Measurements from ENCODE around the gene NIN.

The NIN gene

GRCh38 chr14:50839691-50840090 lies 8.7 kb upstream of the NIN start:
- no peak for DNase-seq (ENCODE audit: low read depth in 3 of 3)

DNA sequence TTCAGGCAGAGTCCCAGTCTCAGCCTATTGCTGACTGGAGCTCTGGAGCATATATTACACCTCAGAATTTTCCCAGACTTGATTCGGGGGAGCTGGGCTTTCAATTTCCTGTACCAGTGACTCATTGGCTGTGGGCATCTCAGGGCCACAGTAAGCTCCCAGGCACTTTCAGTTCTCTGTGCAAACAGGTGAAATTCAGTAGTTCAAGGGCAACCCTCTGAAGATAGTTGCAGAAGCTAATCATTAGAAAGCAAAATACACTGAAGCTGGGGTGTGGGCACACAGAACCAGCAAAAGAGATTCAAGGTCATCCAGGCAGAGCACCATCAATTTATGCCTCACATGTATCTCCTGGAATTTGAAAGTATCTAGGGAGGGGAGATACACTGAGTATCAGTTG lies 8.1 kb upstream of the NIN start:
- no peak for DNase-seq (ENCODE audit: low read depth in 3 of 3)

- DNase-seq (ENCODE audit: low read depth in 3 of 3) = no peak
Measured at GRCh38 chr14:50837850-50838470, 7.0 kb upstream of the NIN start.

DNA sequence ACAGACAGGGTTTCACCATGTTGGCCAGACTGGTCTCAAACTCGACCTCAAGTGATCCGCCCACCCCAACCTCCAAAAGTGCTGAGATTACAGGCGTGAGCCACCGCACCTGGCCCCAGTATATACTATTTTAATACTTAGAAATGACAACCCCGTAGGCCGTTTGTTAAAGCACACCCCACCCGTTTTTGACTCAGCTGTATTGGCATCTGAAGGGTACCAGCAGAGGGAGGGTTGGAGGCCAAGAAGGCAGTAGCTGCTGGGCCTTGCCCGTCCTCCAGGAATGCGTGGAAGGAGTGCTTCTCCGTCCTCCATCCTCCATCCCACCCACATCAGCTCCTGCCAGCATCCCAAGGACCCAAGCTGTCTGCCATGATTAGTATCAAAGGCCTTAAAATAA lies 6.3 kb upstream of the NIN start:
- no peak for DNase-seq (ENCODE audit: low read depth in 3 of 3)

DNA sequence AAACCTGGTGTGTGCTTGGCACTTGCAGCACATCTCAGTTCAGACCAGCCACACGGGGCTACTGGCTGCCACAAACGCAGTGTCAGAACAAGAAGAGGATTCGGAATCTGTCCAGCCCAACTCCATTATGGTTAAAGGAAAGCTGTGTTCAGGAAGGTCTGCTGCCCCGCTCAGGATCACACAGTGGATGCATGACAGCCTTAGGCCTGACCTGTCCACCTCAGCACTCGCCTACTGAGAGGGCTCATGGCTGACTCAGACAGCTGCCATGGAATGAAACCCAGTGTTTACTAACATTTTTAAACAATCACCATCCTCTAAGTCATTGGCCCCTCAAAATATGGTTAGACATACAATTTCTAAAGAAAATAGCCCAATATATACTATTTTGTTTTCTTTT lies 5.6 kb upstream of the NIN start:
- DNase-seq (ENCODE audit: low read depth in 3 of 3) = no peak

GRCh38 chr14:50835280-50835679 lies 4.3 kb upstream of the NIN start:
- DNase-seq (ENCODE audit: low read depth in 3 of 3) = no peak

GRCh38 chr14:50834802-50835276 lies 3.9 kb upstream of the NIN start:
- no peak for DNase-seq (ENCODE audit: low read depth in 3 of 3)

GRCh38 chr14:50832935-50833630 lies 2.1 kb upstream of the NIN start:
- DNase-seq (ENCODE audit: low read depth in 3 of 3) = no peak

GRCh38 chr14:50831726-50832168 lies 785 bp upstream of the NIN start:
- no peak for DNase-seq (ENCODE audit: low read depth in 3 of 3)

GRCh38 chr14:50830044-50830931 lies 674 bp downstream of the NIN start:
- DNase-seq (ENCODE audit: low read depth in 3 of 3) = peak; percentile 33 to 64 (median 46)

DNA sequence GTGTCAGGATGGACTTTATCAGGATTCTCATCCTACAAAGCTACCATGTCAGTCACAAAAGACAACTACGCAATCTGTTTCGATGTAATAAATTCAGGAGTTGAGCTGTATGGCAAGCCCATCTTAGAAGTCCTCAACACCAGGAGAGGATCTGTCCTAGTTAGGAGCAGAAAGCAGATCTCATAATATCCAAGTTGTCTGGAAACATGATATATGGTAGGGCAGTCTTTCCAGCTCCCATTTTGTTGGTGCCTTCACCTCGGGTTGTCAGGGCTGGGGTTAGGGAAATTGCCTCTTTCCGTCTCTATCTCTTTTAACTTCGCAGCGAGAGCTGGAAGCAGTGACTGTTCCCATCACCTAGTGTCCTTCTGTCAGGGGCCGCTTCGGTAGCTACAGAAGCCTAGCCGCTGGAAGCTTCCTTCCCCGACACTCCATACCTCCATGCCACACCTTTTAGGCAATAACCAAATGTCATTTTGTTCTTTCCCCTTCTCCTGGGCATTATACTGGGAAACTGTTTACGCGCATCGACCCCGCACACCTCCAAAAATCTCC lies 1.4 kb downstream of the NIN start:
- DNase-seq (ENCODE audit: low read depth in 3 of 3) = no peak

DNA sequence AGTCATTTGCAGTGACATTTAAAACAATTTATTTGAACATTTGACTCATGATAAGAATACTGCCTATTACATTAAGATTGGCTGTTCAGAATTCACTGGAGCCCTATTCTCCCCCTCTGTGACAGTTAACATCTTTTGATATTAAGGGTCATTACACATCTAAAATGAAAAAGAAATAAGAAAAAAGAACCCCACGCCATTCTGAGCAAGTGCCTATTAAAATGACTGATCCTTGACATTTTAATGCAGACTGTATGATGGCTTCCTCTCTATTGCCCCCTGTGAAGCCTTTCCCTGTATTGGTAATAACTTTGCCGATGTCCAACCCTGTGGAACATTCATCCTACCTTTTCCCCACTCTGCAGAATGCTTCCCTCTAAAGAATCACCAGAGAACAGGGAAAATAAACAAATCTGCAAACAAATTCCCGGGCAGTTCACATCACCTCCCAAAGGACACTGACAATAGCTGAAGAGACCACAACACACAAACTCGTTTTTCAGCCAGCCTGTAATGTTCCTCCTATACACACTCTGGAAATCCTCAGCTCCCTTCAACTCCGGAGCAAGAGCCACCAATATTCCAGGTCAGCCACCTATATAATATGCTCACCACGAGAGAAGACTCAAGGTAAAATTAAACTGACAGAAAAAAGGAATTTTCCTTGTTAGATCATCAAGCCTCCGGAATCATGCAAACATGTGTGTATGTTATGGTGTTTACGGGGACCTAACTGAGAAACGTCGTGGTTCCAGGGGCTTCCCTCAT lies 2.1 kb downstream of the NIN start:
- no peak for DNase-seq (ENCODE audit: low read depth in 3 of 3)

DNA sequence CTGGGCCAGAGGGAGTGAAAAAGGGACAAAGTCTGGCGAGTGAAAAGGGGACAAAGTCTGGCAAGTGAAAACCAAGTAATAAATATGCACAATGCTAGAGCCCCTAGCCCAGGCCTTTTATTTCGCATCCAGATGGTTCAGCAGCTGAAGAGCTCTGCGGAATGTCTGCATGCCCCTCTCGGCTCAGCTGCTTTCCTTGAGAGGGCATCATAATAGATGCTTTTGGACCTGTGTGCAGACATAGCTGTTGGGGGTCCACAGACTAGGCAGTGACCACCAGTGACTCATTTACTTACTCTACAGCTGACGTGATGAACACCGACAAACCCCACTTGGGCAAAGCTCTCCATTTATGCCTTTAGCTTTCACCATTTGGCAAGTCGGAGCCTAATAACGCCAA lies 4.3 kb downstream of the NIN start:
- DNase-seq (ENCODE audit: low read depth in 3 of 3) = no peak

GRCh38 chr14:50825307-50825706 lies 5.7 kb downstream of the NIN start:
- no peak for DNase-seq (ENCODE audit: low read depth in 3 of 3)

GRCh38 chr14:50823762-50824636 lies 7.0 kb downstream of the NIN start:
- DNase-seq (ENCODE audit: low read depth in 3 of 3) = no peak

DNA sequence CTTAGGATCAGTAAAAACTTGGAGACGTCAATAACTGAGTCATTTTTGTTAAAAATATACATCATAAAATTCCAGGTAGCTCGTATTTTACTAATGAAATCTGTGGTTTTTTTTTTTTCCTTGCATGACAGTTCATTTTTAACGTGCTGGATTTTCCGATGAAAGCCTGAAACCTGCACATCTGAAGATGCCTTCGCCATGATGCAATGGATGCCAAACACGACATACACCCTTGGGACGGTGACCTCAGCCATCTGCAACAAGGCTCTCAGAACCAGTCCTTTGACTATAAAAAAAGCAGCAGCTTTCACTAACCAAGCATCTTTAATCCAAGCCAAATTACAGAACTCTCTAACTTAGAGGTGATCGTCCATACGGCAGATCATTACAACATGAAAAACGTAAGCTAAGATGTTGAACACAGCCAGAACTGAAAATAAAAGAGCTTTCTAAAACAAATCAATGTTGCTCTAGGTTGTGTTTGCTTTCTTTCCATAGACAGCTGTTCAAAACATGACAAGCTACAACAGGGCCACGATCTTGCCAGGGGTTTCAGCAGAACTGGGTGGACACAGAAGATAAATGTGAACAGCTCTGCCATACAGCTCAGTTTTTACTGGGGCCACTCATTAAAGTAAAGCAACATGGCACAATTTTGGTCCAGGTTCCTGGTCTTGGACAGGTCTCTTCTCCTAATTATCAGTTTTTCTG lies 7.8 kb downstream of the NIN start:
- no peak for DNase-seq (ENCODE audit: low read depth in 3 of 3)

GRCh38 chr14:50822501-50823042 lies 8.4 kb downstream of the NIN start:
- DNase-seq (ENCODE audit: low read depth in 3 of 3) = no peak

DNA sequence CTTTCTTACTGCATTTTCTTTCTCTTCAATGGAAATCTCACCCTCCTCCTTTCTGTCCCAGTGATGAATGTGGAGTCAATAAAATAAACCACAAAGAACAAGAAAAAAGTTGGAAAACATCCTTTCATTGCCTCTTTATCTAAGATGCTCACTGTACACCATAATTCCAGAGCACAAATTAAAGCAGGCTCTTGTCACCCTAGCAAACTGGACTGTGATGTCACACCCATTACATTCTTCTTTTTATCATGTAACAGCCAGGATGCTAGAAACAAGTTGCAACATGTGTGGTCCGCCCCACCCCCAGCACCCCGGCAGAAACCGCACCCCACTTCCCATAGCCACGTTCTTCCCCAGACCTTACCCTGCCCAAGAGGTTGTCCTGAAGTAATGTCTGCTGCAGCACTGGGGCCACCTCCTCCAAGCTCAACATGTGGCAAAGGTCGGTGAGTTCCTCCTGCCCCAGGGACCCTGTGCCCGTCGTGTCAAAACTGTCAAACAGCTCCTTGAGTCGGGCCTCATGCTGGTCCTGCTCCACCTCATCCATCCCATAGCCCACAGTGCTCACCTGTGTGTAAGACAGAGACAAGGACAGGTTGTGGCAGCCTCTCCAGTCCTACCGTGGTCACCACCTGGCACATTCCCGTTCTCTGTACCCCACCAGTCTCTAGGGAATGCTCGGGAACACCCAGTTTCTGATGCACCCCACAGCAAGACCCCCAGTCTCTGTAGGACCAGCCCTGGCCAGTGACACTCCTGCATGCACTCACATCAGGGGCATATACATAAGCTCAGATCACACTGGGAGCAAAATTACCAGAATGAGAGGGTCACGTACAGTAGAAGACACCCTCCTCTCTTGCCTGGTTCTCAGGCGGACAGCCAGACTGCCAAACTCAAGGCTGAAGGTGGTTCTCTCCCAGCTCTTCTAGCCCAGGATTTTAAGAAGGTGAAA lies 9.2 kb downstream of the NIN start:
- peak in 1 of 3 experiments; percentile 40 for DNase-seq (ENCODE audit: low read depth in 3 of 3)
